A549 treated with CORT108297 at 1 μM for 4 hours (cell line): ENCODE data around the gene TAX1BP1. TPM values are rescaled to one million over a fixed set of nuclear protein-coding genes. Genes with fewer than 3 reads are reported as not detected.

ENCODE experiments used
- total RNA-seq: library from RNA; stranded (reverse); fragments of 200-300 nt; extraction: Qiagen RNA extraction; gene quantifications from 5 replicates; pipeline ENCODE4 v1.2.3, GENCODE V29; 2022

TAX1BP1 gene
- total RNA-seq = 63.2 to 103 TPM (median 73.4 TPM) in 5 replicates

DNA sequence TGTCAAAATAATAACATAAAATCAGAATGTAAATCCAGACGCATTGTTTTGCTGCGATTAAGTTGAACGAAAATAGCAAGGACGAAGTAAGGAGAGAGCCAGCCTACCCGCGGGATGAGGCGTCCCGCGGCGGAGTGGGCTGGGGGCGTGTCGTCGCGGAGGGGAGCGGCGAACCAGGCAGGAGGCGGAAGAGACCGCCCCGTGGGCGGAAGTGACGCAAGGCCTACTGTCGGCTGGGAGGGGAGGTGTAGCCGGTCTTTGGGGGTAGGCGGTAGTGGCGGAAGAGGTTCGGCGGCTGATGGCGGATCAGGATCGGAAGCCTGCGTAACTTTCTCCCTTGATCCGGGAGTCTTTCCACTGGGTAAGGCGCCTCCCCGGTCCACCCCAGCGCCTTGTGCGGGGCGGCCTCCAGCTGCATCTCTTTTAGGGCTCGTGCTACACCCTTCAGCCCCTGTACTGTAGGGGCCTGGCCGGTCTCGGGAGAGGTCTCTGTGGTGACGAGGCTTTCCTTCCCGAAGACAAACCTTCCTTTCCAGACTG, at the start of gene TAX1BP1:
TSS of gene TAX1BP1 (plus strand) at position 254 of the 540 bp plus-strand sequence. CDS start 8,363 bp downstream, outside the sequence.

Other genes with a start within 250 kb of the TAX1BP1 start
- 39.9 to 45.3 TPM (median 42.2 TPM) in 5 replicates for gene HIBADH, start 77.3 kb upstream of the TAX1BP1 start, total RNA-seq